KOPT-K1 (cell line): ENCODE measurements around the gene TM4SF4.

Experiments
- H3K27ac ChIP-seq: fragments of 200-600 bp; sonication (generic); 2 replicates; pipeline ENCODE4 v1.5.1; 2016; ENCODE audit warnings: antibody characterized with exemption, mild to moderate bottlenecking, low read depth, low read length; ENCODE audit not compliant: poor library complexity, severe bottlenecking
- H3K36me3 ChIP-seq: fragments of 200-600 bp; sonication (generic); 2 replicates; pipeline ENCODE4 v1.5.1; 2017; ENCODE audit warnings: antibody characterized with exemption, mild to moderate bottlenecking, low read length, moderate library complexity; ENCODE audit not compliant: insufficient read depth
- H3K9me3 ChIP-seq: fragments of 200-600 bp; sonication (generic); 2 replicates; pipeline ENCODE4 v1.5.1; 2017; ENCODE audit warnings: antibody characterized with exemption, low read length, mild to moderate bottlenecking; ENCODE audit not compliant: insufficient read depth, poor library complexity, severe bottlenecking

Gene TM4SF4

GRCh38 chr3:149448331-149448831 is 26.1 kb upstream of the TM4SF4 start:
- peaks cover 16% of the 10 kb centered on the region for H3K9me3 ChIP-seq
- H3K27ac ChIP-seq = no peak overlapping the region
- H3K36me3 ChIP-seq = no peaks in the 10 kb centered on the region

- Histone ChIP-seq H3K36me3 (no peaks in the 10 kb centered on the region), H3K9me3 (peaks cover 16% of the 10 kb centered on the region), H3K27ac (no peak overlapping the region)
Measured at GRCh38 chr3:149449182-149449581, 25.3 kb upstream of the TM4SF4 start.

GRCh38 chr3:149449799-149450198 is 24.7 kb upstream of the TM4SF4 start:
- no peaks in the 10 kb centered on the region for H3K36me3 ChIP-seq
- no peak overlapping the region for H3K27ac ChIP-seq
- peaks cover 16% of the 10 kb centered on the region for H3K9me3 ChIP-seq

- H3K9me3 ChIP-seq = peaks cover 16% of the 10 kb centered on the region
- no peak overlapping the region for H3K27ac ChIP-seq
- no peaks in the 10 kb centered on the region for H3K36me3 ChIP-seq
Measured at GRCh38 chr3:149450281-149450680, 24.2 kb upstream of the TM4SF4 start.

- Histone ChIP-seq H3K27ac (no peak overlapping the region), H3K9me3 (peaks cover 16% of the 10 kb centered on the region), H3K36me3 (no peaks in the 10 kb centered on the region)
Measured at GRCh38 chr3:149452036-149452435, 22.5 kb upstream of the TM4SF4 start.

GRCh38 chr3:149453140-149453805 is 21.2 kb upstream of the TM4SF4 start:
- H3K9me3 ChIP-seq = peaks cover 16% of the 10 kb centered on the region
- no peaks in the 10 kb centered on the region for H3K36me3 ChIP-seq
- no peak overlapping the region for H3K27ac ChIP-seq

- Histone ChIP-seq H3K27ac (no peak overlapping the region), H3K36me3 (no peaks in the 10 kb centered on the region), H3K9me3 (peaks cover 16% of the 10 kb centered on the region)
Measured at GRCh38 chr3:149454746-149455145, 19.8 kb upstream of the TM4SF4 start.

GRCh38 chr3:149455366-149455765 is 19.1 kb upstream of the TM4SF4 start:
- Histone ChIP-seq H3K27ac (no peak overlapping the region), H3K36me3 (no peaks in the 10 kb centered on the region), H3K9me3 (peaks cover 16% of the 10 kb centered on the region)

- Histone ChIP-seq H3K9me3 (peaks cover 16% of the 10 kb centered on the region), H3K27ac (no peak overlapping the region), H3K36me3 (no peaks in the 10 kb centered on the region)
Measured at GRCh38 chr3:149455989-149456388, 18.5 kb upstream of the TM4SF4 start.

GRCh38 chr3:149459491-149460059 is 14.9 kb upstream of the TM4SF4 start:
- H3K27ac ChIP-seq = no peak overlapping the region
- no peaks in the 10 kb centered on the region for H3K36me3 ChIP-seq
- H3K9me3 ChIP-seq = no peaks in the 10 kb centered on the region

GRCh38 chr3:149460117-149460516 is 14.4 kb upstream of the TM4SF4 start:
- Histone ChIP-seq H3K9me3 (no peaks in the 10 kb centered on the region), H3K36me3 (no peaks in the 10 kb centered on the region), H3K27ac (no peak overlapping the region)

GRCh38 chr3:149462051-149462450 is 12.4 kb upstream of the TM4SF4 start:
- H3K36me3 ChIP-seq = no peaks in the 10 kb centered on the region
- no peak overlapping the region for H3K27ac ChIP-seq
- no peaks in the 10 kb centered on the region for H3K9me3 ChIP-seq

GRCh38 chr3:149462581-149463011 is 11.9 kb upstream of the TM4SF4 start:
- no peak overlapping the region for H3K27ac ChIP-seq
- no peaks in the 10 kb centered on the region for H3K9me3 ChIP-seq
- no peaks in the 10 kb centered on the region for H3K36me3 ChIP-seq

- Histone ChIP-seq H3K9me3 (no peaks in the 10 kb centered on the region), H3K36me3 (no peaks in the 10 kb centered on the region), H3K27ac (no peak overlapping the region)
Measured at GRCh38 chr3:149463921-149464320, 10.6 kb upstream of the TM4SF4 start.

GRCh38 chr3:149464542-149465328 is 9.8 kb upstream of the TM4SF4 start:
- Histone ChIP-seq H3K27ac (no peak overlapping the region), H3K36me3 (no peaks in the 10 kb centered on the region), H3K9me3 (no peaks in the 10 kb centered on the region)
